Calu3 (cell line): ENCODE measurements around the gene CCNYL1. TPM values are rescaled to one million over a fixed set of nuclear protein-coding genes. Genes with fewer than 3 reads are reported as not detected.

Experiments
- BruUV-seq: library from RNA; stranded (reverse); fragments of 400-500 nt; replicated peaks from 2 replicates; lab custom pipeline; 2021; lab: Mats Ljungman, UMichigan
- CTCF ChIA-PET: fragments of 300-600 bp; sonication (Branson Sonifier 250); formaldehyde crosslinking; loops from one replicate; lab custom pipeline; 2022; ENCODE audit warnings: antibody characterized with exemption; lab: Charles Lee
- DNase-seq: peaks from one replicate; pipeline ENCODE4 v3.0.0; 2022
- H3K27ac Mint-ChIP-seq: one replicate; pipeline ENCODE4 v1.8.0; 2022; ENCODE audit warnings: mixed read lengths; ENCODE audit not compliant: unreplicated experiment
- H3K27me3 Mint-ChIP-seq: one replicate; pipeline ENCODE4 v1.8.0; 2022; ENCODE audit warnings: mixed read lengths; ENCODE audit not compliant: unreplicated experiment
- H3K36me3 Mint-ChIP-seq: one replicate; pipeline ENCODE4 v1.8.0; 2022; ENCODE audit warnings: mild to moderate bottlenecking, moderate library complexity, mixed read lengths; ENCODE audit not compliant: insufficient read depth, unreplicated experiment
- H3K4me1 Mint-ChIP-seq: one replicate; pipeline ENCODE4 v1.8.0; 2022; ENCODE audit warnings: mild to moderate bottlenecking, low read depth, mixed read lengths; ENCODE audit not compliant: unreplicated experiment
- H3K4me3 Mint-ChIP-seq: one replicate; pipeline ENCODE4 v1.8.0; 2022; ENCODE audit warnings: mild to moderate bottlenecking, low read depth, moderate library complexity, mixed read lengths; ENCODE audit not compliant: unreplicated experiment
- H3K9me3 Mint-ChIP-seq: one replicate; pipeline ENCODE4 v1.8.0; 2022; ENCODE audit warnings: low read depth, mixed read lengths; ENCODE audit not compliant: unreplicated experiment
- CTCF ChIP-seq: fragments of 200-600 bp; IDR thresholded peaks from one replicate; pipeline ENCODE4 v1.8.0; 2022; ENCODE audit warnings: antibody characterized with exemption; ENCODE audit not compliant: unreplicated experiment
- intact Hi-C: fragments of 100-400 bp; cut with micrococcal nuclease; formaldehyde crosslinking; loops from one replicate; pipeline ENCODE4 v1.10.0; 2022; ENCODE audit not compliant: unreplicated experiment
- total RNA-seq: library from RNA; stranded (reverse); gene quantifications from 2 replicates; pipeline ENCODE4 v1.2.3, GENCODE V29; 2022

The CCNYL1 gene
- total RNA-seq, 1 experiment from 2014 or later: 13.7 TPM

GRCh38 chr2:207747653-207748560, 36.5 kb downstream of the CCNYL1 start:
- Mint-ChIP-seq H3K4me3 (no peak overlapping the region), H3K27me3 (no peaks in the 10 kb centered on the region), H3K4me1 (no peaks in the 10 kb centered on the region), H3K9me3 (no peaks in the 10 kb centered on the region), H3K27ac (no peak overlapping the region), H3K36me3 (peaks cover 4% of the 10 kb centered on the region)
- DNase-seq: no peak
- TF ChIP-seq CTCF: no peak
- CTCF ChIA-PET: interaction anchor here (3.3 kb wide), 1 partner anchor 293 kb away, joined by 27 read pairs; no protein-coding TSS in a partner anchor
- intact Hi-C loops: no loop called here
- BruUV-seq: no TSS peak

- H3K27ac Mint-ChIP-seq: no peak overlapping the region
- CTCF ChIA-PET: interaction anchor here (0.5 to 1.3 kb wide), 2 partner anchors 208 to 285 kb away, joined by 4 read pairs; no protein-coding TSS in a partner anchor
- no peak for DNase-seq
- intact Hi-C loops: no loop called here
- H3K4me1 Mint-ChIP-seq: no peaks in the 10 kb centered on the region
- H3K9me3 Mint-ChIP-seq: no peaks in the 10 kb centered on the region
- TF ChIP-seq CTCF: no peak
- no peak overlapping the region for H3K4me3 Mint-ChIP-seq
- H3K27me3 Mint-ChIP-seq: no peaks in the 10 kb centered on the region
- BruUV-seq: no TSS peak
- H3K36me3 Mint-ChIP-seq: peaks cover 4% of the 10 kb centered on the region
Measured at GRCh38 chr2:207748993-207749392, 37.6 kb downstream of the CCNYL1 start.

- intact Hi-C loops: no loop called here
- Mint-ChIP-seq H3K27ac (no peak overlapping the region), H3K4me3 (no peak overlapping the region), H3K36me3 (peaks cover 4% of the 10 kb centered on the region), H3K4me1 (no peaks in the 10 kb centered on the region), H3K27me3 (no peaks in the 10 kb centered on the region), H3K9me3 (no peaks in the 10 kb centered on the region)
- no TSS peak for BruUV-seq
- TF ChIP-seq CTCF: no peak
- no peak for DNase-seq
- CTCF ChIA-PET: interaction anchor here (1.3 kb wide), 1 partner anchor 284 kb away, joined by 4 read pairs; no protein-coding TSS in a partner anchor
Measured at GRCh38 chr2:207749873-207750272, 38.4 kb downstream of the CCNYL1 start.

- BruUV-seq: no TSS peak
- no peak overlapping the region for H3K27ac Mint-ChIP-seq
- H3K4me1 Mint-ChIP-seq: no peaks in the 10 kb centered on the region
- H3K9me3 Mint-ChIP-seq: no peaks in the 10 kb centered on the region
- no peak for TF ChIP-seq CTCF
- CTCF ChIA-PET: interaction anchor here (0.8 kb wide), 1 partner anchor 290 kb away, joined by 3 read pairs; no protein-coding TSS in a partner anchor
- DNase-seq: no peak
- H3K4me3 Mint-ChIP-seq: no peak overlapping the region
- intact Hi-C loops: no loop called here
- no peaks in the 10 kb centered on the region for H3K27me3 Mint-ChIP-seq
- peaks cover 4% of the 10 kb centered on the region for H3K36me3 Mint-ChIP-seq
Measured at GRCh38 chr2:207750345-207750744, 38.9 kb downstream of the CCNYL1 start.
